Cardiac fibroblast (primary cell): ENCODE measurements around the gene MB.

Experiments
- DNase-seq, 2 donors: peaks; one replicate each; pipeline versions ENCODE4 v3.0.0 to v3.0.0-alpha.2; 2010; ENCODE audit warnings: low read depth in 2 of 2
- H3K4me3 ChIP-seq, 2 donors: replicated peaks in 1 of 2; 1 replicate in 1 of 2; 2 replicates in 1 of 2; pipeline ENCODE4 v1.5.1; 2011; ENCODE audit warnings: low read depth in 2 of 2, low read length in 2 of 2, mild to moderate bottlenecking in 2 of 2, moderate library complexity in 1 of 2
- CTCF ChIP-seq: IDR thresholded peaks from one replicate; pipeline ENCODE4 v1.5.1; 2011; ENCODE audit warnings: low read depth, mild to moderate bottlenecking, low read length, inconsistent platforms

Gene MB

GRCh38 chr22:35580351-35581022 is 36.6 kb downstream of the MB start:
- TF ChIP-seq CTCF, result no peak

GRCh38 chr22:35578836-35579575 is 38.1 kb downstream of the MB start:
- no peak for DNase-seq
- TF ChIP-seq CTCF, result no peak

More at GRCh38 chr22:35580351-35581022, 36.6 kb downstream of the MB start:
- no peak overlapping the region for H3K4me3 ChIP-seq
- no peak for DNase-seq

GRCh38 chr22:35577799-35578659 is 39.1 kb downstream of the MB start:
- TF ChIP-seq CTCF, result no peak
- H3K4me3 ChIP-seq, result no peak overlapping the region
- no peak for DNase-seq

More at GRCh38 chr22:35578836-35579575, 38.1 kb downstream of the MB start:
- no peak overlapping the region for H3K4me3 ChIP-seq

- DNase-seq, result no peak
- TF ChIP-seq CTCF, result no peak
- H3K4me3 ChIP-seq, result no peak overlapping the region
Observed at GRCh38 chr22:35576671-35577070, 40.5 kb downstream of the MB start.

- TF ChIP-seq CTCF, result no peak
- H3K4me3 ChIP-seq, result no peak overlapping the region
- DNase-seq, result no peak
Observed at GRCh38 chr22:35575116-35575748, 41.9 kb downstream of the MB start.

GRCh38 chr22:35572556-35572955 is 44.6 kb downstream of the MB start:
- DNase-seq, result no peak
- TF ChIP-seq CTCF, result no peak
- H3K4me3 ChIP-seq, result no peak overlapping the region
